Ecto neural progenitor cell (in vitro differentiated cells): ENCODE results near the gene DSG2.

Experiments
- DNase-seq: peaks from one replicate; pipeline ENCODE4 v3.0.0-alpha.2; 2018; ENCODE audit warnings: low spot score

Gene DSG2

DNA sequence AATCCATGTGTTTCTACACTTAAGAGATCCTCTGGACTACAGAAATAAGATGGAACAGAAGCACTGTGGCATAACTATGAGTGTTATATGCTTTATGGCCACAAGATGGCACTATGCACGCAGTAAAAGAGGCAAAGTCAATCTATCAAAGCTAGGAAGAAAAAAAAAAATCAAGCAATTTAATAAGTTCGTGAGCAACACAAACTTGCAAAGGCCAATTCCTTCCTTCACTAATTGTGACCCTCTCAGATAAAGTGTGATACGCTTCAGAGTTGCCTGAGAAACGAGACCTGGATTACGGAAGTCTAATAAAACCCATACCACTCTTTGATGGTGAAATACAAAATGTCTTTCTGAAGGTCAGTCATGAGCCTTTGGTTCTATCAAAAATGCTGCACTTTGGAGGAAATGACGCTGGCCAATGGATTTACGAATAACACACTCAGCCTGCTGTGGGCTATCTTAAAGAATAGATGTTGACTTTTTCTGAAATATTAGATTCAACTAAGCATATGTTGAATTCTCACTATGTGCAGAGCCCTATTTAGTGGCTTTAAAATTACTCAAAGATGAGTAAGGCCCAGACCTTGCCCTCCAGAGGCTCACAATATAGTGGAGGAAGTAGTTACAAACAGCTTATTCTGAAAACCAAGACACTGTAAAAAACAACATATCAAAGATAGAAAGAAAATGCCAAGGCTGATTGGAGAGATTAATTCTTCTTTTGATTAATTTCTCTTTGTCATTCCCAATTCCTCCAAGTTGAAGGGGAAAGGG is 58.2 kb downstream of the DSG2 start:
- no peak for DNase-seq

GRCh38 chr18:31557446-31557845 is 59.5 kb downstream of the DSG2 start:
- DNase-seq: no peak

DNA sequence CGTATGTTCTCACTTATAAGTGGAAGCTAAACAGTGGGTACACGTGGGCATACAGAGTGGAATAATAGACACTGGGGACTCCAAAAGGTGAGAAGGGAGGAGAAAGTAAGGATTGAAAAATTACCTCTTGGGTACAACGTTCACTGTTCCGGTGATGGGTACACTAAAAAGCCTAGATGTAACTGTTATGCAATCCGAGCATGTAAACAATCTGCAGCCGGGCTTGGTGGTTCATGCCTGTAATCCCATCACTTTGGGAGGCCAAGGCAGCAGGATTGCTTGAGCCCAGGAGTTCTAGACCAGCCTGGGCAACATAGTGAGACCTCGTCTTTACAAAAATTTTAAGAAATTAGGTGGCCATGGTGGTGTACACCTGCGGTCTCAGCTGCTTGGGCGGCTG is 60.6 kb downstream of the DSG2 start:
- no peak for DNase-seq

DNA sequence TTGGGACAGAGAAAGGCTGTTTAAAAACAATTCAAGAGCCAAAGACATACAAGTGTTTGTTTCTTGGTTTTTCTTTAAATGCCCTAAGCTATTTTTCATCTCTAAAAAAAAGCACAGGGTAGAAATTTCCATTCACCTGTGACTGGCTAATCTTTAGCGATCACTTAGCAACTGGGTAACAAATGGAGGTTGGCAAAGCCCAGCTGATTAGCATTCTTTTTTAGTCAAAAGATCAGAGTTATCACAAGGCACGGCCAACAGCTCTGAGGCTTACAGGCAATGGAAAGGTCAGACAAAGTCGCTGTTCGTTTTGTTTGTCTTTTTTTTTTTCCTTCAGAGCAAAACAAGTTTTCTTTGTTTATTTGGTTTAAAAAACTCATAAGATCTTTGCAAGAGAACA is 64.7 kb downstream of the DSG2 start:
- no peak for DNase-seq

DNA sequence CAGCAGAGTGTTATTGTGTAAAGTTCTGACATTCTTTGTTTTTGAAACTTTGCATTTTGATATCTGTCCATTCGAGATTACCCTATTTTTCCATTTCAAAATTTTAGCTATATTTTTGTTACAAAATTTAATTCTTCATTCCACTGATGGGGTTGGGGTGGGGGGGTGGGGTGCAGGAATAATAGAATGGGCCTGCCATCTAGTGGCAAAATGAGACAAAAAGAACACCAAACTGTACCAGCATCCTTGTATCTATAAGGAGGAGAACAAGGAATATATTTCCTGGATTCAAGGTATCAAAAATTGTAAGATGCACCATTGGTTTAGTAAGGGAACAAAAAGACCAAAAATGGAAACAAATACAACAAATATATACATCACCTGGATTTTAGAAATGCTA is 65.8 kb downstream of the DSG2 start:
- DNase-seq: no peak

DNA sequence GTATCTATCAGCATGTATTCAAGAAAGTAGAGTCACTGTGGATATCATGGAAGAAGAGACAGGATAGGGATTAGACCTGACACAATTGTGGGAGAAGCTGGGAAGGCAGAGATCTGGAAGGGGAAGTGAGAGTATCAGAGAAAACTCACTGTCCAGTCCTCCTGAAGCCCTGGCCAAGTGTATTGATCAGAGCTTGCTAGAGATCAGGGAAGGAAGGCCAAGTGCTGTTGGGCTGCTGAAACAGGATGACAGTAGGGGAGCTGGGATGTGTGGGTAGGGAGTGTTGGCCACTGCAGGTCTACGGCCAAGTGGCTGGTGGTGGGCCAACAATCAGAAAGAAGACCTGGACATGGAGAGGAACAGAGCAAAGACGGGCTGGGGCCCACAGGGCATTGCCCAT is 67.4 kb downstream of the DSG2 start:
- no peak for DNase-seq

DNA sequence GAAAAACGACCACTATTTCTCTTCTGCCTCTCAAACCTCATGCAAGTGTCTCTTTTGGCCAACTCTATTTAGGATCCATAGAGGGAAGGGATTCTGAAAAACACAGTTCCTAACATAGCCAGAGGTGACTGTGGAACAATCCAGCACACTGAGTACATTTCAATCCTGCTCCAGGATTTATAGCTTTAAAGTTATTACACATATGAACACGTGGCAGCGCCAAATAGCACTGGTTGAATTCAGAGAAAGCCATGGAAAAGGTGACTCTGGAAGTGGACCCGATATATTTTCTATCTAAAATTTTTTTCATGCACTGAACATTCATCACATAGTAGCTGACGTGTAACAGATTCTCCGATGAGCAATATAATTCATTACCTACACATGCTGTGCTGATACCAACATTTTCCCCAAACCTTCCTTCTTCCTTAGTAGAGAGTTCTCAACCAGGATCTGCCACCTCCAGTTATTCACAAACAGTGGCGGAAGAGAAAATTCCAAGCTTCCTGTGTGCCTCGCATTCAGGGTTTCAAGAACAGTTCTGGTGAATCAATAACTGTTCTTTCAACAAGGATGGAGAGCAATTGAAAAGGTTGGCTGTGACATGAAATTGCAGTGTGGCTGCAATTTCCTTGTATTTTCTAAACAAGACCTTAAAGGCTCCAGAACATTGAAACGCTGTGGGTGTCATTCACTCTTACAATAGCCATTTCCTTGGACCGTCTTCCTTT is 68.0 kb downstream of the DSG2 start:
- no peak for DNase-seq

GRCh38 chr18:31566576-31567306 is 68.8 kb downstream of the DSG2 start:
- no peak for DNase-seq

DNA sequence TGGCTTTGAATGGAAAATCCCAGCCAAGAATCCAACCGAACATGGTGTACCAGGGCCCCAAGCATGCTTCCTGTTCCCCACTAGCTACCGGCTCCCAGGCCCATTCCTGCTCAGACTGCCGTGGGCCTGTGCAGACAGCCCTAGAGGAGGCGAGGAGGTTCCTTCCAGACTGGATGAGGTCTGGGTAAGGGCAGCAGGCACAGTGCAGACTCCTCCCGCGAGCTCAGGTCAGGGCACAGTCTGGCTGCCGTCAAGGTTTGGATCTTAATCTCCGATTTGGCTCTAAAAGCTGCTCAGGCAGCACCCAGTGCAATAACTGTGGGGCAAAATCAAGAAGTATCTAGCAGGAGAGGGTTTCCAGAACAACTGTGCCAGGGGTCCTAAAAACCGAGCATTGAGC is 74.4 kb downstream of the DSG2 start:
- DNase-seq: no peak

GRCh38 chr18:31573051-31573450 is 75.1 kb downstream of the DSG2 start:
- DNase-seq: no peak

GRCh38 chr18:31574359-31574758 is 76.4 kb downstream of the DSG2 start:
- no peak for DNase-seq

- no peak for DNase-seq
These were observed 77.7 kb downstream of the DSG2 start for GRCh38 chr18:31575515-31576257.

DNA sequence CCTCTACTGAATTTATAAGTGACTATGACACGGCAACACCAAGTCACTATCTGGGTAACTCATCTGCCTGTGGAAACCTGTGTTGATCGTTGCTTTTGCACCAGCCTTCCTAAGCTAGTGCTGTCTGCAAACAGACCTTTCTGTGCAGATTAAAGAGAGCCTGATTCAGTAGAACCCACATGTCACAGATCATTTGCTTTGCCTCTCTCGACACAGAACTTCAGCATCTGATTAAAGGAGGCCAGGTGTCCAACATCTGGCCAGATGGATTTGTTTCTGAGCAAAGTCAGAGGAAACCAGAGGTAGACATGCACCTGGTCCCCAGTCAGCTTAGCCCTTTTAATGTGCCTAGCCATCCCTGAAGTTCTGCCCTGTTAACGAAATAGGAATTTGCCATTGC is 78.7 kb downstream of the DSG2 start:
- DNase-seq: no peak

GRCh38 chr18:31577195-31577594 is 79.2 kb downstream of the DSG2 start:
- no peak for DNase-seq

DNA sequence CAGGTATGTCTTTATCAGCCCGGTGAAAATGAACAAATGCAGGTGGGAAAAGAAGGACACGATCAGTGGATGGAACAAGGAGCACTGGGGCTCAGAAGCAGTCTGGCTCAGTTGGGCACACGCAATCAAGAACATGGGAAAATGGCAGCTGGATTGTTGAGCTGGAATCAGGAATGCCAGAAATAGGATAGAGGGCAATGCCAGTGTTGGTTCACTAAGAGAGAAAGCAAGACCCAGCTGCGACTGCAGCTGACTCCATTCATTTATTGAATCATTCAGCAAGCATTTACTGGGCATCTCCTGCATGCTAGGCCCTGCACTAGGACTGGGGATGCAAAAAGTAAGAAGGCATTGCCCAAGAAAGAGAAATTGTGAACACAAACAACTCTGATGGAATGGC is 80.1 kb downstream of the DSG2 start:
- no peak for DNase-seq

DNA sequence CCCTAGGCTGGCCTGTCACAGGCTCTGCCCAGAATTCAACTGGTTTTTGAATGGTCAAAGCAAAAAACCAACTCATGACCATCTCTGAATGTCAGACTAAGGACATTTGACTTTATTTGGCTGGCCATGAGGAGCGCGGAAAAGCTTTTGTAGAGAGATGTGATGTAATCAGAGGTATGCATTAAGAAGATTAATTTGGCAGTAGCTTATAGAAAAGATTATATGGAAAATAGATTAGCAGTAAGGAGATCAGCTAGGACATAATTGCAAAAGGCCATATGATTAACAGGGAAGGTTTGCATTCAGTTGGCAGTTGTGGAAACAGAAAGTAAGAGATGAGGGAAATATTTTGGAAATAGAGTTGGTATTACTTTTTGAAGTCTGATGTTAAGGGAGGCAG is 81.4 kb downstream of the DSG2 start:
- DNase-seq: no peak

- DNase-seq: no peak
These were observed 83.7 kb downstream of the DSG2 start for GRCh38 chr18:31581498-31582197.

GRCh38 chr18:31583185-31583854 is 85.3 kb downstream of the DSG2 start:
- no peak for DNase-seq

DNA sequence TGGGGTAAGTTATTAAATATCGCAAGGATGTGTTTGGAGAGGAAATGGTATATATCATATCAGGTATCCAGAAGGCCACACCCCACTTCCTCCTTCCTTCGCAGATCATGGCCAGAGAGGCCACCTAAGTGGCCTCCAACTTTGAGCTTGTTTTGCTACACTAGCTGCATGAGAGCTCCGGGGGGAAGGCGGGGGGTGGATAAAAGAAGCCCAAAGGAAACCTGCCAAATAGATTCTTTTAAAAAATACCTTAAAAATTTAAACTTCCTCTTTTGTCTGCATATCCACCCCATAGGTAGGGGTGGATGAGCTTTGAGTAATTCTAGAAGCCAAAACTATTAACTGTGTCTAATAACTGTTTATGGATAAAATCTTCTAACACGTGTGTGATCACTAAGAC is 88.0 kb downstream of the DSG2 start:
- no peak for DNase-seq

DNA sequence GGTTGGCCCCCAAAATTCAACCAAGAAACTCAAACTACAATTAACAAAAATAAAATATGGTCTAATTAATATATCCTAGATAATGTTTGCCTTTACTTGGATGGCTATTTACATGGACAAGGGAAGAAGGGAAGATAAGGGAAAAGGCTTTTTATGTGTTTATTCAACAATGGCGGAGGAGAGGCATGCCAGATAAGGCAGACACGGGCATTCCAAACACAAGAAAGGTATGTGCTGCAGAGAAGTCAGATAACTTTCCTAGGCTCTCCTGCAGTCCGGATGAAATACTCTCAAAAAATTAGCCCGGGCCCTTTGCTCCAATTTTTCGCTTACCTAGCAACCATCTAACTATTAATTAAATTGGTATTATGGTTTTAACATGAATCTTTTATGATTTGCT is 88.6 kb downstream of the DSG2 start:
- no peak for DNase-seq

DNA sequence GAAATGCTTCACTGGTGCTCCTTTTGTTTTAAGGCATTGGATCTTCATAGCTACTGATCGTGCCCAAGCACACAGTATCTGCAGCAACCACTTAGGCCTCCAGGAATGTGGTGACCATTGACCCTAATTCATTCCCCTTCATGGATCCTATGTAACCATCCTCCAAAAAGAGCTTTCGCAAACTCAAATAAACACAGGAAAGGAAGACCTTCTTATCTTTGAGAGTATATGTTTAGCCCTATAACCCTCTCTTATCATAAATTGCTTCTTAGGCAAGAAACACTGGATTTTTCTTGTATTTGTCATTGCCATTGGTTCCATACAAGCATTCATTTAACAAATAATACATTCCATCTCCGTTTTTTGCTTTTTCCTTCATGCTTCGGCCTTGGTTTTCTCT is 89.6 kb downstream of the DSG2 start:
- DNase-seq: no peak
